ENCODE measurements around the gene TNFRSF6B. TPM values are rescaled to one million over a fixed set of nuclear protein-coding genes. Genes with fewer than 3 reads are reported as not detected.
"Not testable (repeated sequence)": the region's sequence is repeated elsewhere in the genome, so short reads cannot be mapped to it uniquely, and the experiment has no call there.

Gene TNFRSF6B, protein sequence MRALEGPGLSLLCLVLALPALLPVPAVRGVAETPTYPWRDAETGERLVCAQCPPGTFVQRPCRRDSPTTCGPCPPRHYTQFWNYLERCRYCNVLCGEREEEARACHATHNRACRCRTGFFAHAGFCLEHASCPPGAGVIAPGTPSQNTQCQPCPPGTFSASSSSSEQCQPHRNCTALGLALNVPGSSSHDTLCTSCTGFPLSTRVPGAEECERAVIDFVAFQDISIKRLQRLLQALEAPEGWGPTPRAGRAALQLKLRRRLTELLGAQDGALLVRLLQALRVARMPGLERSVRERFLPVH
- total RNA-seq (1 to 10 TPM in 4 of 6 donors, under 1 TPM in 2; 0.31 to 2.7 (median 1.7) TPM), polyA plus RNA-seq (10 to 100 TPM; 14.0 to 31.0 TPM)

DNA sequence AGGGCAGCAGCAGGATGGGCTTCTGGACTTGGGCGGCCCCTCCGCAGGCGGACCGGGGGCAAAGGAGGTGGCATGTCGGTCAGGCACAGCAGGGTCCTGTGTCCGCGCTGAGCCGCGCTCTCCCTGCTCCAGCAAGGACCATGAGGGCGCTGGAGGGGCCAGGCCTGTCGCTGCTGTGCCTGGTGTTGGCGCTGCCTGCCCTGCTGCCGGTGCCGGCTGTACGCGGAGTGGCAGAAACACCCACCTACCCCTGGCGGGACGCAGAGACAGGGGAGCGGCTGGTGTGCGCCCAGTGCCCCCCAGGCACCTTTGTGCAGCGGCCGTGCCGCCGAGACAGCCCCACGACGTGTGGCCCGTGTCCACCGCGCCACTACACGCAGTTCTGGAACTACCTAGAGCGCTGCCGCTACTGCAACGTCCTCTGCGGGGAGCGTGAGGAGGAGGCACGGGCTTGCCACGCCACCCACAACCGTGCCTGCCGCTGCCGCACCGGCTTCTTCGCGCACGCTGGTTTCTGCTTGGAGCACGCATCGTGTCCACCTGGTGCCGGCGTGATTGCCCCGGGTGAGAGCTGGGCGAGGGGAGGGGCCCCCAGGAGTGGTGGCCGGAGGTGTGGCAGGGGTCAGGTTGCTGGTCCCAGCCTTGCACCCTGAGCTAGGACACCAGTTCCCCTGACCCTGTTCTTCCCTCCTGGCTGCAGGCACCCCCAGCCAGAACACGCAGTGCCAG, at the start of gene TNFRSF6B:
Gene TNFRSF6B (plus strand): TSS at position 25 of the 729 bp plus-strand sequence. CDS start 116 bp downstream, at position 141.
- peaks cover 0 to 12% (median 0%) of the 10 kb centered on the region in 3 donors for H3K4me1 ChIP-seq
- H3K27ac ChIP-seq: no peak within 1 kb of the TSS
- no peaks in the 10 kb centered on the region for H3K36me3 ChIP-seq
- ATAC-seq (peak; percentile 2 to 27 (median 6)), FAIRE-seq (no peak), DNase-seq (peak in 5 of 6 donors; percentile 11 to 78 (median 48))
- intact Hi-C loops (cut with DNase I): no loop called here
- H3K27me3 ChIP-seq: no peaks in the 10 kb centered on the region
- WGBS, 2 donors: 18 to 21% methylated on average over 42 to 52 of the region's 52 CpGs
- peak within 1 kb of the TSS in 1 of 4 donors; percentile 28 for H3K4me3 ChIP-seq
- TF ChIP-seq, protein P1, sequence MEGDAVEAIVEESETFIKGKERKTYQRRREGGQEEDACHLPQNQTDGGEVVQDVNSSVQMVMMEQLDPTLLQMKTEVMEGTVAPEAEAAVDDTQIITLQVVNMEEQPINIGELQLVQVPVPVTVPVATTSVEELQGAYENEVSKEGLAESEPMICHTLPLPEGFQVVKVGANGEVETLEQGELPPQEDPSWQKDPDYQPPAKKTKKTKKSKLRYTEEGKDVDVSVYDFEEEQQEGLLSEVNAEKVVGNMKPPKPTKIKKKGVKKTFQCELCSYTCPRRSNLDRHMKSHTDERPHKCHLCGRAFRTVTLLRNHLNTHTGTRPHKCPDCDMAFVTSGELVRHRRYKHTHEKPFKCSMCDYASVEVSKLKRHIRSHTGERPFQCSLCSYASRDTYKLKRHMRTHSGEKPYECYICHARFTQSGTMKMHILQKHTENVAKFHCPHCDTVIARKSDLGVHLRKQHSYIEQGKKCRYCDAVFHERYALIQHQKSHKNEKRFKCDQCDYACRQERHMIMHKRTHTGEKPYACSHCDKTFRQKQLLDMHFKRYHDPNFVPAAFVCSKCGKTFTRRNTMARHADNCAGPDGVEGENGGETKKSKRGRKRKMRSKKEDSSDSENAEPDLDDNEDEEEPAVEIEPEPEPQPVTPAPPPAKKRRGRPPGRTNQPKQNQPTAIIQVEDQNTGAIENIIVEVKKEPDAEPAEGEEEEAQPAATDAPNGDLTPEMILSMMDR (IDR thresholded peaks at IDR 0.05): no peak
- H3K9me3 ChIP-seq: no peaks in the 10 kb centered on the region

DNA sequence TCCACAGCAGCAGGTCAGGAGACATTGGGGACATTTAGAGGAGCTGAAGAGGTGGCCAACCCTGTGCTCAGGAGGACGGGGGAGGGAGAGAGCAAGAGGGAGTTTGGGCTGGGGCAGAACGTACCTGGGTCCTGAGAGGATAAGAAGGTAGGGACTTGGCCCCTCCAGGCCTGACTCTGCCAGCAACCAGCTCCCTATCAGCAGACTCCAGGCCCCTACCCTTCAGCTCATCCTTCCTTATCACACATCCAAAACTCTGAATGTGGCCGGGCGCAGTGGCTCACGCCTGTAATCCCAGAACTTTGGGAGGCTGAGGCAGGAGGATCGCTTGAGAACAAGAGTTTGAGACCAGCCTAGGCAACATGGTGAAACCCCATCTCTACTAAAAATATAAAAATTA, 48.3 kb upstream of the TNFRSF6B start:
- Histone ChIP-seq H3K27me3 (no peaks in the 10 kb centered on the region), H3K36me3 (no peaks in the 10 kb centered on the region), H3K4me3 (no peak overlapping the region), H3K9me3 (no peaks in the 10 kb centered on the region), H3K27ac (no peak overlapping the region), H3K4me1 (peaks cover 0 to 6% (median 0%) of the 10 kb centered on the region in 3 donors)
- 83 to 92% methylated on average over 6 of the region's 6 CpGs for WGBS, 2 donors
- no peak for DNase-seq
- intact Hi-C loops (cut with DNase I): no loop called here
- no peak for FAIRE-seq
- no peak for ATAC-seq
- TF ChIP-seq, protein P1 (IDR thresholded peaks at IDR 0.05): no peak

DNA sequence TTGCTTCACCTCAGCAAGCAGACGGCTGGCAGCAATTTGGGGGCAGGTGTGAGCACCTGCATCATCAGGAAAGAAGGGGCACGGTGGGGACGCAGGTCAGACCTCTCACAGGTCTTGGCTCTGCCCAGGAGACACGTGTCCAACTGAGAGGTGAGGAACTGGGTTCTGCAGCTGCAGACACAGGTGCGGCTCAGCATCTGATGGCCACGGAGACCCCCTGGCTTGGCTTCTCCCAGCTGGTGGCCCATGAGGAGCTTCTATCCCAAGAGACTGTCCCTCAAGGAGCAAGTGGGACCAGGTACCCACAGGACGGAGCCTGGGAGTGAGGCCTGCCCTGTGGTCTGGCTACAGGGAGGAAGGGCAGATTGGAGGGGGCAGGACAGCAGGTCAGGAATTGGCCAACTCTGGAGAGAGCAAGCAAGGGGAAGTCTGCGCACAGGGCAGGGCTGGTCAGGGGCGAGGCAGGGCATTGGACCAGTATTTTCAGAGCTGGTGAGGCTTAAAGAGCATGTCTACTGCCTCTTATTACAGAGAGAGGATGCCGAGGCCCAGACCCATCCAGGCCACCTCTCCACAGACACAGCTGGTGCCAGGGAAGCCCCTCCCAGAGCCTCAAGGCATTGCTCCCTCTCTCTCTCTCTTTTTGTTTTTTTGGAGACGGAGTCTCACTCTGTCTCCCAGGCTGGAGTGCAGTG, 47.4 kb upstream of the TNFRSF6B start:
- Histone ChIP-seq H3K27me3 (no peaks in the 10 kb centered on the region), H3K36me3 (no peaks in the 10 kb centered on the region), H3K4me3 (no peak overlapping the region), H3K4me1 (peaks cover 0 to 6% (median 0%) of the 10 kb centered on the region in 3 donors), H3K9me3 (no peaks in the 10 kb centered on the region), H3K27ac (no peak overlapping the region)
- intact Hi-C loops (cut with DNase I): no loop called here
- no peak for ATAC-seq
- TF ChIP-seq, protein P1 (IDR thresholded peaks at IDR 0.05): no peak
- DNase-seq: no peak
- no peak for FAIRE-seq
- WGBS, 2 donors: 84 to 87% methylated on average over 11 of the region's 11 CpGs

DNA sequence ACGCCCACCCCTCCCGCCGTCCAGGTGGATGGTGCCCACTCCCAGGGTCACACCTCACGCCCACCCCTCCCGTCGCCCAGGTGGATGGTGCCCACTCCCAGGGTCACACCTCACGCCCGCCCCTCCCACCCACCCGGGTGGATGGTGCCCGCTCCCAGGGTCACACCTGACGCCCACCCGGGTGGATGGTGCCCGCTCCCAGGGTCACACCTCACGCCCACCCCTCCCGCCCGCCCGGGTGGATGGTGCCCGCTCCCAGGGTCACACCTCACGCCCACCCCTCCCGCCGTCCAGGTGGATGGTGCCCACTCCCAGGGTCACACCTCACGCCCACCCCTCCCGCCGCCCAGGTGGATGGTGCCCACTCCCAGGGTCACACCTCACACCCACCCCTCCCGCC, 46.0 kb upstream of the TNFRSF6B start:
- WGBS, 2 donors: 82 to 95% methylated on average over 13 to 25 of the region's 25 CpGs
- H3K27ac ChIP-seq; FAIRE-seq; H3K36me3 ChIP-seq; H3K9me3 ChIP-seq; ATAC-seq; intact Hi-C loops (cut with DNase I); H3K4me1 ChIP-seq; H3K27me3 ChIP-seq; DNase-seq; H3K4me3 ChIP-seq: not testable (repeated sequence)

DNA sequence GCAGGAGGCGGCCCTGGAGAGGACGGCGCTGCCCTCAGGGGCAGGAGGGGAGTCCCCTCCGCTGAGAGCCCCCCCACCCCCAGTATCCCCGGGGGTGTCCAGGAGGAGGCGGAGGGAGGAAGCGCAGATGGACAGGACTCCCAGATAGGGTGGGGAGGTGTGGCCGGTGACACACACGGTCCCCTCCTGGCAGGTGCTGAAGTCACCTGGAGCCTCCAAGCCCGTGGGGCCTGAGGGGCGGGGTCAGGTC, 44.6 kb upstream of the TNFRSF6B start:
- intact Hi-C loops (cut with DNase I): no loop called here
- TF ChIP-seq, protein P1 (IDR thresholded peaks at IDR 0.05): no peak
- DNase-seq (peak in 3 of 6 donors; percentile 25 to 58 (median 52)), FAIRE-seq (no peak), ATAC-seq (peak; percentile 17 to 45 (median 31))
- H3K4me1 ChIP-seq: peaks cover 0 to 6% (median 0%) of the 10 kb centered on the region in 3 donors
- 12 to 18% methylated on average over 9 to 11 of the region's 11 CpGs for WGBS, 2 donors
- no peaks in the 10 kb centered on the region for H3K27me3 ChIP-seq
- no peaks in the 10 kb centered on the region for H3K36me3 ChIP-seq
- H3K9me3 ChIP-seq: no peaks in the 10 kb centered on the region
- peak overlapping the region in 1 of 4 donors; percentile 10 for H3K27ac ChIP-seq
- H3K4me3 ChIP-seq: peak overlapping the region in 3 of 4 donors; percentile 48 to 67 (median 55)

Measured in pancreas (tissue), 10 donors.